Activated CD4-positive, alpha-beta T cell treated with anti-CD3 and anti-CD28 coated beads, Interleukin-2, amount 10 ng/mL, durations not matched to agents 24 days and 14 days (primary cell): Measurements from ENCODE around the gene ODF2. TPM values are rescaled to one million over a fixed set of nuclear protein-coding genes. Genes with fewer than 3 reads are reported as not detected.
"Not testable (repeated sequence)": the region's sequence is repeated elsewhere in the genome, so short reads cannot be mapped to it uniquely, and the experiment has no call there.

ENCODE experiments used
- DNase-seq: peaks from one replicate; pipeline ENCODE4 v3.0.0; 2022
- H3K27ac Mint-ChIP-seq: one replicate; pipeline ENCODE4 v1.8.0; 2022; ENCODE audit warnings: mild to moderate bottlenecking, mixed read lengths
- H3K27me3 Mint-ChIP-seq: one replicate; pipeline ENCODE4 v1.8.0; 2022; ENCODE audit warnings: mixed read lengths
- H3K36me3 Mint-ChIP-seq: one replicate; pipeline ENCODE4 v1.8.0; 2022; ENCODE audit warnings: low read depth, mild to moderate bottlenecking, mixed read lengths
- H3K4me1 Mint-ChIP-seq: one replicate; pipeline ENCODE4 v1.8.0; 2021; ENCODE audit warnings: mixed read lengths
- H3K4me3 Mint-ChIP-seq: one replicate; pipeline ENCODE4 v1.8.0; 2022; ENCODE audit warnings: mild to moderate bottlenecking, moderate library complexity, mixed read lengths
- H3K9me3 Mint-ChIP-seq: one replicate; pipeline ENCODE4 v1.8.0; 2021; ENCODE audit warnings: mixed read lengths
- intact Hi-C: fragments of 100-400 bp; cut with micrococcal nuclease; formaldehyde crosslinking; loops from one replicate; pipeline ENCODE4 v1.15.1; 2023
- total RNA-seq: library from RNA; stranded (reverse); gene quantifications from 2 replicates; pipeline ENCODE4 v1.2.3, GENCODE V29; 2022

Gene ODF2
- total RNA-seq: 60.8 and 64.8 TPM in 2 replicates

- peak; percentile 100 for DNase-seq
- H3K4me3 Mint-ChIP-seq: peak within 1 kb of the TSS; percentile 91
- intact Hi-C loops: loop anchor here (1.0 to 5.0 kb wide), 6 partner anchors 49 to 571 kb away; partner anchors contain the start of genes GLE1, SH3GLB2, SPTAN1 and URM1
Observed at GRCh38 chr9:128455849-128456612, at the start of gene ODF2. Gene ODF2, plus strand, starts transcription at chr9:128456006. Its CDS starts 86 bp downstream, at chr9:128456092.

GRCh38 chr9:128406848-128407391 lies 48.9 kb upstream of the ODF2 start:
- intact Hi-C loops: no loop called here
- no peaks in the 10 kb centered on the region for H3K9me3 Mint-ChIP-seq
- H3K36me3 Mint-ChIP-seq: no peaks in the 10 kb centered on the region
- no peaks in the 10 kb centered on the region for H3K4me1 Mint-ChIP-seq
- H3K27me3 Mint-ChIP-seq: peaks cover 33% of the 10 kb centered on the region
- H3K27ac Mint-ChIP-seq: no peak overlapping the region
- no peak overlapping the region for H3K4me3 Mint-ChIP-seq
- DNase-seq: no peak

More at GRCh38 chr9:128455849-128456612, at the start of gene ODF2:
- Mint-ChIP-seq H3K27ac (peak within 1 kb of the TSS; percentile 94), H3K27me3 (no peaks in the 10 kb centered on the region), H3K36me3 (peaks cover 9% of the 10 kb centered on the region), H3K9me3 (no peaks in the 10 kb centered on the region), H3K4me1 (peaks cover 20% of the 10 kb centered on the region)

GRCh38 chr9:128408963-128409431 lies 46.8 kb upstream of the ODF2 start:
- Mint-ChIP-seq H3K27me3 (peaks cover 35% of the 10 kb centered on the region), H3K9me3 (no peaks in the 10 kb centered on the region), H3K4me3 (no peak overlapping the region), H3K4me1 (no peaks in the 10 kb centered on the region), H3K36me3 (no peaks in the 10 kb centered on the region), H3K27ac (no peak overlapping the region)
- intact Hi-C loops: no loop called here
- DNase-seq: no peak

- no peaks in the 10 kb centered on the region for H3K36me3 Mint-ChIP-seq
- H3K27ac Mint-ChIP-seq: no peak overlapping the region
- no peak for DNase-seq
- no peaks in the 10 kb centered on the region for H3K4me1 Mint-ChIP-seq
- peaks cover 36% of the 10 kb centered on the region for H3K27me3 Mint-ChIP-seq
- intact Hi-C loops: no loop called here
- no peaks in the 10 kb centered on the region for H3K9me3 Mint-ChIP-seq
- H3K4me3 Mint-ChIP-seq: no peak overlapping the region
Observed at GRCh38 chr9:128409450-128409849, 46.4 kb upstream of the ODF2 start.

GRCh38 chr9:128409978-128410377 lies 45.8 kb upstream of the ODF2 start:
- no peak for DNase-seq
- Mint-ChIP-seq H3K4me3 (no peak overlapping the region), H3K27me3 (peaks cover 40% of the 10 kb centered on the region), H3K36me3 (no peaks in the 10 kb centered on the region), H3K27ac (no peak overlapping the region), H3K4me1 (no peaks in the 10 kb centered on the region), H3K9me3 (no peaks in the 10 kb centered on the region)
- intact Hi-C loops: loop anchor here (5.0 kb wide), 1 partner anchor 48 kb away; no protein-coding TSS in a partner anchor

- Mint-ChIP-seq H3K4me3 (no peak overlapping the region), H3K27me3 (peaks cover 48% of the 10 kb centered on the region), H3K36me3 (no peaks in the 10 kb centered on the region), H3K27ac (no peak overlapping the region), H3K4me1 (peaks cover 1% of the 10 kb centered on the region), H3K9me3 (no peaks in the 10 kb centered on the region)
- intact Hi-C loops: loop anchor here (2.0 to 5.0 kb wide), 2 partner anchors 49 to 117 kb away; no protein-coding TSS in a partner anchor
- no peak for DNase-seq
Observed at GRCh38 chr9:128411364-128412119, 44.3 kb upstream of the ODF2 start.

- no peaks in the 10 kb centered on the region for H3K9me3 Mint-ChIP-seq
- no peaks in the 10 kb centered on the region for H3K36me3 Mint-ChIP-seq
- peaks cover 3% of the 10 kb centered on the region for H3K4me1 Mint-ChIP-seq
- intact Hi-C loops: loop anchor here (2.0 to 5.0 kb wide), 2 partner anchors 50 to 117 kb away; no protein-coding TSS in a partner anchor
- peaks cover 45% of the 10 kb centered on the region for H3K27me3 Mint-ChIP-seq
- H3K4me3 Mint-ChIP-seq: no peak overlapping the region
- DNase-seq: peak; percentile 89
- no peak overlapping the region for H3K27ac Mint-ChIP-seq
Observed at GRCh38 chr9:128412120-128412790, 43.6 kb upstream of the ODF2 start.

- not testable (repeated sequence) for H3K4me3 Mint-ChIP-seq
Observed at GRCh38 chr9:128413728-128414127, 42.1 kb upstream of the ODF2 start.

GRCh38 chr9:128414461-128414860 lies 41.3 kb upstream of the ODF2 start:
- H3K27me3 Mint-ChIP-seq: peaks cover 50% of the 10 kb centered on the region
- no peak overlapping the region for H3K4me3 Mint-ChIP-seq
- no peaks in the 10 kb centered on the region for H3K36me3 Mint-ChIP-seq
- DNase-seq: no peak
- H3K27ac Mint-ChIP-seq: no peak overlapping the region
- peaks cover 4% of the 10 kb centered on the region for H3K4me1 Mint-ChIP-seq
- intact Hi-C loops: loop anchor here (5.0 kb wide), 1 partner anchor 52 kb away; no protein-coding TSS in a partner anchor
- H3K9me3 Mint-ChIP-seq: no peaks in the 10 kb centered on the region

More at GRCh38 chr9:128413728-128414127, 42.1 kb upstream of the ODF2 start:
- H3K4me1 Mint-ChIP-seq, H3K36me3 Mint-ChIP-seq, H3K27ac Mint-ChIP-seq, H3K9me3 Mint-ChIP-seq, DNase-seq: not testable (repeated sequence)
- peaks cover 45% of the 10 kb centered on the region for H3K27me3 Mint-ChIP-seq
- intact Hi-C loops: loop anchor here (2.0 to 5.0 kb wide), 2 partner anchors 51 to 119 kb away; no protein-coding TSS in a partner anchor

- Mint-ChIP-seq H3K27ac (no peak overlapping the region), H3K4me3 (no peak overlapping the region), H3K36me3 (no peaks in the 10 kb centered on the region), H3K9me3 (no peaks in the 10 kb centered on the region), H3K4me1 (peaks cover 9% of the 10 kb centered on the region), H3K27me3 (peaks cover 47% of the 10 kb centered on the region)
- DNase-seq: no peak
- intact Hi-C loops: no loop called here
Observed at GRCh38 chr9:128415281-128415680, 40.5 kb upstream of the ODF2 start.

GRCh38 chr9:128416014-128416413 lies 39.8 kb upstream of the ODF2 start:
- Mint-ChIP-seq H3K9me3 (no peaks in the 10 kb centered on the region), H3K4me1 (peaks cover 9% of the 10 kb centered on the region), H3K27ac (no peak overlapping the region), H3K4me3 (no peak overlapping the region), H3K36me3 (no peaks in the 10 kb centered on the region), H3K27me3 (peaks cover 46% of the 10 kb centered on the region)
- intact Hi-C loops: no loop called here
- DNase-seq: no peak

GRCh38 chr9:128416432-128417019 lies 39.3 kb upstream of the ODF2 start:
- Mint-ChIP-seq H3K4me3 (no peak overlapping the region), H3K36me3 (no peaks in the 10 kb centered on the region)

More at GRCh38 chr9:128416432-128417019, 39.3 kb upstream of the ODF2 start:
- H3K9me3 Mint-ChIP-seq: no peaks in the 10 kb centered on the region
- intact Hi-C loops: no loop called here
- DNase-seq: no peak
- peaks cover 10% of the 10 kb centered on the region for H3K4me1 Mint-ChIP-seq
- peaks cover 42% of the 10 kb centered on the region for H3K27me3 Mint-ChIP-seq
- H3K27ac Mint-ChIP-seq: no peak overlapping the region
